ENCODE measurements around the gene LYPLA2.
A peak's percentile ranks its signal among the peaks of the same experiment; 100 is the strongest.

The LYPLA2 gene

GRCh38 chr1:23790696-23791515, at the start of gene LYPLA2:
LYPLA2 (plus strand) TSS chr1:23791145; CDS start chr1:23792683, 1,538 bp downstream.
- TF ChIP-seq ZNF274 (IDR thresholded peaks at IDR 0.05; ENCODE audit: low read depth, low read length): no peak
- peak within 1 kb of the TSS; percentile 82 for H3K4me3 ChIP-seq (ENCODE audit: low read length)

GRCh38 chr1:23741609-23742008, 49.3 kb upstream of the LYPLA2 start:
- no peak for TF ChIP-seq ZNF274 (IDR thresholded peaks at IDR 0.05; ENCODE audit: low read depth, low read length)
- H3K4me3 ChIP-seq (ENCODE audit: low read length): no peak overlapping the region

- H3K4me3 ChIP-seq (ENCODE audit: low read length): peak overlapping the region; percentile 95; the same call in 1 of the 2 replicates
- no peak for TF ChIP-seq ZNF274 (IDR thresholded peaks at IDR 0.05; ENCODE audit: low read depth, low read length)
These were observed 48.2 kb upstream of the LYPLA2 start for GRCh38 chr1:23742670-23743286.

GRCh38 chr1:23743287-23744152, 47.4 kb upstream of the LYPLA2 start, which contains the start of gene ELOA:
ELOA (plus strand) TSS chr1:23743471; CDS start chr1:23743504, 33 bp downstream.
- no peak for TF ChIP-seq ZNF274 (IDR thresholded peaks at IDR 0.05; ENCODE audit: low read depth, low read length)
- peak within 1 kb of the TSS; percentile 95 for H3K4me3 ChIP-seq (ENCODE audit: low read length)

- no peak for TF ChIP-seq ZNF274 (IDR thresholded peaks at IDR 0.05; ENCODE audit: low read depth, low read length)
These were observed 45.4 kb upstream of the LYPLA2 start for GRCh38 chr1:23745515-23745914.

GRCh38 chr1:23748016-23748415, 42.9 kb upstream of the LYPLA2 start:
- H3K4me3 ChIP-seq (ENCODE audit: low read length): no peak overlapping the region
- no peak for TF ChIP-seq ZNF274 (IDR thresholded peaks at IDR 0.05; ENCODE audit: low read depth, low read length)

More at GRCh38 chr1:23745515-23745914, 45.4 kb upstream of the LYPLA2 start:
- peak overlapping the region; percentile 95; the same call in 1 of the 2 replicates for H3K4me3 ChIP-seq (ENCODE audit: low read length)

GRCh38 chr1:23751050-23751814, 39.7 kb upstream of the LYPLA2 start:
- no peak overlapping the region for H3K4me3 ChIP-seq (ENCODE audit: low read length)
- no peak for TF ChIP-seq ZNF274 (IDR thresholded peaks at IDR 0.05; ENCODE audit: low read depth, low read length)

GRCh38 chr1:23751815-23752200, 39.1 kb upstream of the LYPLA2 start:
- TF ChIP-seq ZNF274 (IDR thresholded peaks at IDR 0.05; ENCODE audit: low read depth, low read length): no peak
- H3K4me3 ChIP-seq (ENCODE audit: low read length): no peak overlapping the region

- TF ChIP-seq ZNF274 (IDR thresholded peaks at IDR 0.05; ENCODE audit: low read depth, low read length): no peak
- no peak overlapping the region for H3K4me3 ChIP-seq (ENCODE audit: low read length)
These were observed 38.0 kb upstream of the LYPLA2 start for GRCh38 chr1:23752909-23753308.

GRCh38 chr1:23756676-23757075, 34.3 kb upstream of the LYPLA2 start:
- no peak overlapping the region for H3K4me3 ChIP-seq (ENCODE audit: low read length)
- TF ChIP-seq ZNF274 (IDR thresholded peaks at IDR 0.05; ENCODE audit: low read depth, low read length): no peak

GRCh38 chr1:23757812-23758211, 33.1 kb upstream of the LYPLA2 start:
- no peak for TF ChIP-seq ZNF274 (IDR thresholded peaks at IDR 0.05; ENCODE audit: low read depth, low read length)
- H3K4me3 ChIP-seq (ENCODE audit: low read length): no peak overlapping the region

- no peak for TF ChIP-seq ZNF274 (IDR thresholded peaks at IDR 0.05; ENCODE audit: low read depth, low read length)
These were observed 31.7 kb upstream of the LYPLA2 start for GRCh38 chr1:23759277-23759676.

GRCh38 chr1:23763041-23763577, 27.8 kb upstream of the LYPLA2 start:
- H3K4me3 ChIP-seq (ENCODE audit: low read length): no peak overlapping the region
- TF ChIP-seq ZNF274 (IDR thresholded peaks at IDR 0.05; ENCODE audit: low read depth, low read length): no peak

More at GRCh38 chr1:23759277-23759676, 31.7 kb upstream of the LYPLA2 start:
- no peak overlapping the region for H3K4me3 ChIP-seq (ENCODE audit: low read length)
